Activated CD4-positive, alpha-beta T cell treated with anti-CD3 and anti-CD28 coated beads, Interleukin-2, amount 50 U/mL, for 4 hours (primary cell): ENCODE results near the gene METTL9.
A peak's percentile ranks its signal among the peaks of the same experiment; 100 is the strongest.
"Not testable (repeated sequence)": the region's sequence is repeated elsewhere in the genome, so short reads cannot be mapped to it uniquely, and the experiment has no call there.

Experiments
- DNase-seq, 2 experiments: peaks; one replicate each; pipeline ENCODE4 v3.0.0-alpha.2; 2020

METTL9 gene

DNA sequence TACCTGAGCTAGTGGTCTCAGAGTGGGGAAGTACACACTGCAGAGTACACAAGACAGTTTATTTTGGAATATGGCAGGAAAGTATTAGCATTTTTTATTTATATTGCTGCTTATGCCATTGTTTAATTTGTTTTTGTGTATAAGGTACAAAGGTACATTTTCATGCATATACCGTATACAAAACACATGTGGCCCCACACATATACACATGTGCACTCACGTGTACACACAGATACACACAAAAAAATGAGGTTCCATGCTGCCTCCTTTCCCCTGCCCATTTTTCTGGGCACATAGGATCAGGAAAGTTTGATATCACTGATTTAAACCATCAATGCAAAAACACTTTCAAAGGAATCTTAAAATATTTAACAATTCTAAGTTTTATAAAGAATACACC lies 40.1 kb downstream of the METTL9 start:
- DNase-seq: no peak

- DNase-seq: no peak
Measured at GRCh38 chr16:21641916-21642315, 42.5 kb downstream of the METTL9 start.

GRCh38 chr16:21642861-21643260 lies 43.5 kb downstream of the METTL9 start:
- no peak for DNase-seq

- no peak for DNase-seq
Measured at GRCh38 chr16:21643785-21644184, 44.4 kb downstream of the METTL9 start.

- no peak for DNase-seq
Measured at GRCh38 chr16:21644674-21645073, 45.3 kb downstream of the METTL9 start.

GRCh38 chr16:21645261-21645721 lies 45.9 kb downstream of the METTL9 start:
- peak in 1 of 2 experiments; percentile 12 for DNase-seq

GRCh38 chr16:21646091-21646490 lies 46.7 kb downstream of the METTL9 start:
- no peak for DNase-seq

- DNase-seq: peak; percentile 61 to 71
Measured at GRCh38 chr16:21646721-21647561, 47.6 kb downstream of the METTL9 start.

DNA sequence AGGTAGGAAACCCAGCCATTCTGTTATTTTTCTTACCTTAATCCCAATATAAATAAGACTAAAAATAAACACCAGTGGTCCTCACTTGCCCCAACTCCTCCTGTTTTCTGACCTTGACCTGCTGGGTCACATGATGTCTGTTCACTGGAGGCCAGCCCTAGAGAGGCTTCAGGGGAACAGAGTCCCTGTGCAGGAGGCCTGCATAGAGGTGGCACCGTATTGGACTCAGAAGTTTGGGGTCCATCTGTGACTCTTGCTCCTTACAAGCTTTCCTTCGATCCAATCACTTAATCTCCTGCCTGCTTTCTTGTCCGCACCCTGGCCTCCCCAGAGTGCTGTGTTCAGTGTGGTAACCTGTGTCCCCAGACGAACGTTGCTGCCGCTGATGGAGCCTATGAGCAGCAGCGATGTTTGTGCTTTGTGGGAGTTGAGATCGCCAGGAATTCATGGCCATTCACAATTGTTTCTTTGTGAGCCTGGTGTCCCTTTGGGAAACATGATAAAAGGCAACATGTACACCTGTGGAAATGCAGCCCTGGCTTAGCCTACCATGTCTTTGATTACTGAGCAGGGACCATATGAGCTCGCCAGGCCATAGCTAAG lies 48.3 kb downstream of the METTL9 start:
- DNase-seq: no peak

GRCh38 chr16:21649826-21650406 lies 50.5 kb downstream of the METTL9 start:
- DNase-seq: not testable (repeated sequence)

- no peak for DNase-seq
Measured at GRCh38 chr16:21650521-21650920, 51.1 kb downstream of the METTL9 start.

DNA sequence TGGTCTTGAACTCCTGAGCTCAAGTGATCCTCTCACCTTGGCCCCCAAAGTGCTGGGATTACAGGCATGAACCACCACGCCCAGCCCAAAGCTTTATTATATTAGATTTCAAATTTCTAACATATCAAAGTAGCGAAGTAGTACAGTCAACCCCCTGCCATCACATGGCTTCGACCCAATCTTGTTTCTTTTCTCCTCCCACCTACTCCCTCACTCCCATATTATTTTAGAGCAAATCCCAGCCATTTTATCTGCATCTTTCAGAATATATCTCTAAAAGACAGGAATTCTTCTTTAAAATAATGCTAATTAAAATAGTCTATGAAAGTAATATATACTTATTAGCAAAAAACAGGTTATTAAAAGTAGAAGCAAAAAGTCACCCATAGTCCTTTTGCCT lies 52.1 kb downstream of the METTL9 start:
- DNase-seq: no peak

- DNase-seq: no peak
Measured at GRCh38 chr16:21652453-21652852, 53.1 kb downstream of the METTL9 start, which contains the start of gene IGSF6. Gene IGSF6, minus strand, starts transcription at chr16:21652608. Its CDS starts 10 bp downstream, at chr16:21652598.

GRCh38 chr16:21653571-21653970 lies 54.2 kb downstream of the METTL9 start:
- no peak for DNase-seq

- no peak for DNase-seq
Measured at GRCh38 chr16:21654466-21654865, 55.1 kb downstream of the METTL9 start.

- no peak for DNase-seq
Measured at GRCh38 chr16:21654881-21655280, 55.5 kb downstream of the METTL9 start.

GRCh38 chr16:21656795-21657768 lies 57.7 kb downstream of the METTL9 start:
- peak in 1 of 2 experiments; percentile 17 for DNase-seq

DNA sequence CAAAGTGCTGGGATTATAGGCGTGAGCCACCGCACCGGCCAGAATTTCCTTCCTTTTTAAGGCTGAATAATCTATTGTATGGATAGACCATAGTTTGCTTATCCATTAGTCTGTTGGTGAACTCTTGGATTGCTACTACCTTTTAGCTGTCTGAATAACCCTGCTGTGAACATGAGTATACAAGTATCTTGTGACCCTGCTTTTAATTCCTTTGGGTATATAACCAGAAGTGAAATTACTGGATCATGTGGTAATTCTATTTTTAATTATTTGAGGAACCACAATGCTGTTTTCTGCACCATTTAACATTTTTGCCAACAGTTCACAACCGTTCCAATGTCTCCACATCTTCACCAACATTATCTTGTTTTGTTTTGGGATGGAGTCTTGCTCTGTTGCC lies 59.7 kb downstream of the METTL9 start:
- no peak for DNase-seq

DNA sequence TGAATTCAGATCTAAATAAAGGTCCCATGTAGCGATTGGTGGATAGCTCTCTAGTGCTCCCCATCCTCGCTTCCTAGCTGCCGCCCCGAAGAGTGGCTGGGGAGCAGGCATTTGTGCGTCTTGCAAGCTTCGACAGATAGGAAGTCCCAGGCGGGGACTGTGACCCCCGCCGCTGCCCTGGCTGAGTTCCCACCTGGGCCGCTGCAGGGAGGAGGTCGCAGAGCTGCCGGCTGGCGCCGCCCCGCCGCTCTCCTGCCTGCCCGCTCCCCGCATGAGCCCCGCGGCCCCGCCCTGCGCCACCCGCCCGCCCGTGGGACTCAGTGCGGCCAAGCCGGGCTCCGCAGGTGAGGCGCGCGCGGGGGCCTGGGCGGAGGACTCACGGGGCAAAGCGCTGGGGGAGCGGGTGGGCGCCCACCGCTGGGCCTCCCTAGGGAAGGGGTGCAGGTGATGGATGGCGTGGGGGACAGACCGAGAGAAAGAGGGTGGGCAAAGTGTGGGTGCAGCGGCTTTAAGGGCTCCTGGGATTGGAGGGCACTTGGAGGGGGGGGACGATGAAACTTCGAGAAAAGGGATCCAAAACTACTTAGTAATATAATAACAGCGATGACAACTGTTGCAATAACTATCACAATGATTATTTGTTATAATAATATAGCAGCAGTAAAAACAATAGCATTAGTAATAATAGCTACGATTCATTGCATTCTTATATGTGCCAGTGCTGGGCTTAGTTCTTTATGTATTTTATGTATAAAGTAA lies 64.7 kb downstream of the METTL9 start, which contains the start of gene OTOA:
TSS of gene OTOA (plus strand) at position 80 of the 759 bp plus-strand sequence. CDS start 14,547 bp downstream, outside the sequence.
- peak; percentile 10 to 13 for DNase-seq

GRCh38 chr16:21664801-21665492 lies 65.6 kb downstream of the METTL9 start:
- DNase-seq: no peak

- no peak for DNase-seq
Measured at GRCh38 chr16:21666772-21667171, 67.4 kb downstream of the METTL9 start.
